ENCODE measurements around the gene IGSF5. TPM values are rescaled to one million over a fixed set of nuclear protein-coding genes. Genes with fewer than 3 reads are reported as not detected.

The IGSF5 gene
- total RNA-seq, 1 experiment from 2014 or later, result 0.18 TPM

- no peak overlapping the region for H3K4me3 ChIP-seq (ENCODE audit: low read depth, low read length)
- H3K27me3 ChIP-seq (replicated peaks; ENCODE audit: control insufficient read depth, insufficient read depth, low read length), result no peaks in the 10 kb centered on the region
- ChIA-PET CTCF (no interaction called here), POLR2A (no interaction called here)
- Mint-ChIP-seq H3K4me1 (ENCODE audit: low read depth, unreplicated experiment) (no peaks in the 10 kb centered on the region), H3K36me3 (ENCODE audit: insufficient read depth, unreplicated experiment) (no peaks in the 10 kb centered on the region), H3K9me3 (ENCODE audit: unreplicated experiment) (peaks cover 15% of the 10 kb centered on the region), H3K27me3 (ENCODE audit: insufficient read depth, unreplicated experiment) (peaks cover 5% of the 10 kb centered on the region), H3K27ac (ENCODE audit: unreplicated experiment) (no peak overlapping the region), H3K4me3 (ENCODE audit: unreplicated experiment) (no peak overlapping the region)
- intact Hi-C loops (cut with micrococcal nuclease; ENCODE audit: unreplicated experiment), result no loop called here
- H3K9me3 ChIP-seq, result peaks cover 7% of the 10 kb centered on the region; the same call in 1 of the 2 replicates
- no peaks in the 10 kb centered on the region for H3K4me1 ChIP-seq
- no peak for DNase-seq
- no peaks in the 10 kb centered on the region for H3K36me3 ChIP-seq (ENCODE audit: control insufficient read depth, insufficient read depth, low read length)
- BruUV-seq (replicated peaks), result no TSS peak
- no peak for TF ChIP-seq CTCF (IDR thresholded peaks at IDR 0.05; ENCODE audit: insufficient read depth in 1 of 2, low read depth in 1 of 2, low read length in 1 of 2, severe bottlenecking in 1 of 2, unreplicated experiment in 1 of 2)
These were observed 5.7 kb downstream of the IGSF5 start for GRCh38 chr21:39750670-39751069.

- Mint-ChIP-seq H3K4me3 (ENCODE audit: unreplicated experiment) (no peak overlapping the region), H3K36me3 (ENCODE audit: insufficient read depth, unreplicated experiment) (no peaks in the 10 kb centered on the region), H3K27ac (ENCODE audit: unreplicated experiment) (no peak overlapping the region), H3K27me3 (ENCODE audit: insufficient read depth, unreplicated experiment) (peaks cover 5% of the 10 kb centered on the region), H3K9me3 (ENCODE audit: unreplicated experiment) (peaks cover 15% of the 10 kb centered on the region), H3K4me1 (ENCODE audit: low read depth, unreplicated experiment) (no peaks in the 10 kb centered on the region)
- TF ChIP-seq CTCF (IDR thresholded peaks at IDR 0.05; ENCODE audit: insufficient read depth in 1 of 2, low read depth in 1 of 2, low read length in 1 of 2, severe bottlenecking in 1 of 2, unreplicated experiment in 1 of 2), result no peak
- intact Hi-C loops (cut with micrococcal nuclease; ENCODE audit: unreplicated experiment), result no loop called here
- ChIA-PET CTCF (no interaction called here), POLR2A (no interaction called here)
- H3K9me3 ChIP-seq, result peaks cover 7% of the 10 kb centered on the region; the same call in 1 of the 2 replicates
- H3K36me3 ChIP-seq (ENCODE audit: control insufficient read depth, insufficient read depth, low read length), result no peaks in the 10 kb centered on the region
- no peaks in the 10 kb centered on the region for H3K4me1 ChIP-seq
- H3K4me3 ChIP-seq (ENCODE audit: low read depth, low read length), result no peak overlapping the region
- no peaks in the 10 kb centered on the region for H3K27me3 ChIP-seq (replicated peaks; ENCODE audit: control insufficient read depth, insufficient read depth, low read length)
- no TSS peak for BruUV-seq (replicated peaks)
- DNase-seq, result no peak
These were observed 9.8 kb downstream of the IGSF5 start for GRCh38 chr21:39754811-39755210.

GRCh38 chr21:39756285-39756684 is 11.3 kb downstream of the IGSF5 start:
- Histone ChIP-seq H3K9me3 (peaks cover 7% of the 10 kb centered on the region; the same call in 1 of the 2 replicates), H3K4me3 (ENCODE audit: low read depth, low read length) (no peak overlapping the region), H3K36me3 (ENCODE audit: control insufficient read depth, insufficient read depth, low read length) (no peaks in the 10 kb centered on the region), H3K27me3 (replicated peaks; ENCODE audit: control insufficient read depth, insufficient read depth, low read length) (no peaks in the 10 kb centered on the region), H3K4me1 (no peaks in the 10 kb centered on the region)
- ChIA-PET POLR2A (no interaction called here), CTCF (no interaction called here)
- no peaks in the 10 kb centered on the region for H3K36me3 Mint-ChIP-seq (ENCODE audit: insufficient read depth, unreplicated experiment)
- BruUV-seq (replicated peaks), result no TSS peak
- intact Hi-C loops (cut with micrococcal nuclease; ENCODE audit: unreplicated experiment), result no loop called here
- peaks cover 5% of the 10 kb centered on the region for H3K27me3 Mint-ChIP-seq (ENCODE audit: insufficient read depth, unreplicated experiment)
- no peak for DNase-seq
- TF ChIP-seq CTCF (IDR thresholded peaks at IDR 0.05; ENCODE audit: insufficient read depth in 1 of 2, low read depth in 1 of 2, low read length in 1 of 2, severe bottlenecking in 1 of 2, unreplicated experiment in 1 of 2), result no peak
- H3K27ac Mint-ChIP-seq (ENCODE audit: unreplicated experiment), result no peak overlapping the region
- no peak overlapping the region for H3K4me3 Mint-ChIP-seq (ENCODE audit: unreplicated experiment)
- no peaks in the 10 kb centered on the region for H3K4me1 Mint-ChIP-seq (ENCODE audit: low read depth, unreplicated experiment)
- H3K9me3 Mint-ChIP-seq (ENCODE audit: unreplicated experiment), result peaks cover 15% of the 10 kb centered on the region

All from Caco-2 (cell line).